GM21360 (cell line): Measurements from ENCODE around the gene MLNR.

Experiments
- ATAC-seq: cut with Tn5 transposase; IDR thresholded peaks from one replicate; pipeline ENCODE4 v1.9.1; 2021; ENCODE audit warnings: mild to moderate bottlenecking, moderate library complexity; ENCODE audit not compliant: unreplicated experiment

The MLNR gene, protein sequence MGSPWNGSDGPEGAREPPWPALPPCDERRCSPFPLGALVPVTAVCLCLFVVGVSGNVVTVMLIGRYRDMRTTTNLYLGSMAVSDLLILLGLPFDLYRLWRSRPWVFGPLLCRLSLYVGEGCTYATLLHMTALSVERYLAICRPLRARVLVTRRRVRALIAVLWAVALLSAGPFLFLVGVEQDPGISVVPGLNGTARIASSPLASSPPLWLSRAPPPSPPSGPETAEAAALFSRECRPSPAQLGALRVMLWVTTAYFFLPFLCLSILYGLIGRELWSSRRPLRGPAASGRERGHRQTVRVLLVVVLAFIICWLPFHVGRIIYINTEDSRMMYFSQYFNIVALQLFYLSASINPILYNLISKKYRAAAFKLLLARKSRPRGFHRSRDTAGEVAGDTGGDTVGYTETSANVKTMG

DNA sequence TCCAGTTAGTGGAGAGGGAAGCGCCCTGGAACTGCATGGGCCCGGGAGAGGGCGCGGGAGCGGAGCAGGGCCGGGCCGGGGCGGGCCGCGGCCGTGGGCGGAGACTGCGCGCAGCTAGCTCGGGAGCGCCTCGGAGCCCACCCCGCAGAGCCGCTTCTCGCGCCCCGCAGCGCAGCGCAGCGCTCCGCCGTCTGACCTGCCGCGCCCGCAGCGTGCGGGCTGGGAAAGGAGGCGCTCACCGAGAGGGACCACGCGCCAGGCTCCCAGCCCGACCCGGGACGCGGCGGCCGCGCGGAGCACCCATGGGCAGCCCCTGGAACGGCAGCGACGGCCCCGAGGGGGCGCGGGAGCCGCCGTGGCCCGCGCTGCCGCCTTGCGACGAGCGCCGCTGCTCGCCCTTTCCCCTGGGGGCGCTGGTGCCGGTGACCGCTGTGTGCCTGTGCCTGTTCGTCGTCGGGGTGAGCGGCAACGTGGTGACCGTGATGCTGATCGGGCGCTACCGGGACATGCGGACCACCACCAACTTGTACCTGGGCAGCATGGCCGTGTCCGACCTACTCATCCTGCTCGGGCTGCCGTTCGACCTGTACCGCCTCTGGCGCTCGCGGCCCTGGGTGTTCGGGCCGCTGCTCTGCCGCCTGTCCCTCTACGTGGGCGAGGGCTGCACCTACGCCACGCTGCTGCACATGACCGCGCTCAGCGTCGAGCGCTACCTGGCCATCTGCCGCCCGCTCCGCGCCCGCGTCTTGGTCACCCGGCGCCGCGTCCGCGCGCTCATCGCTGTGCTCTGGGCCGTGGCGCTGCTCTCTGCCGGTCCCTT is at the start of gene MLNR:
Gene MLNR, plus strand, starts transcription at position 303 of the 820 bp plus-strand sequence. Its CDS starts 0 bp downstream, at position 303.
- ATAC-seq: no peak

DNA sequence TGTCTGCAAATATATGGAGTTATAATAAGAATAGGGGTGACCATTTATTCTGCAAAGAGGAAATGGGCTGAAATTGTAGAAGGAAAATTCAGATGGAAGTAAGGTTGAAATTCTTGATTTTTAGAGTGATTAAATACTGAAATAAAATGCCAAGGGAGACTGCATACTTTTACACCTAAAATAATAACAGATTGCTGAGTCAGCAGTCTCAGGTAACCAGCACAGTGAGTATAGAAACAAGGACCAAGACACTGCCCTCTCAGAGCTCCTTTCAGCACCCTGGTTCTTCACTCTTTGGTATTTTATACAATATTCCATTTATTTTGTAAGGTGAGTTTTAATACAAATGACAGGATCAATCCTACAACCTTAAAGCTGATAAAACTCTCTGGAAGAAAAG is 48.8 kb upstream of the MLNR start:
- no peak for ATAC-seq

DNA sequence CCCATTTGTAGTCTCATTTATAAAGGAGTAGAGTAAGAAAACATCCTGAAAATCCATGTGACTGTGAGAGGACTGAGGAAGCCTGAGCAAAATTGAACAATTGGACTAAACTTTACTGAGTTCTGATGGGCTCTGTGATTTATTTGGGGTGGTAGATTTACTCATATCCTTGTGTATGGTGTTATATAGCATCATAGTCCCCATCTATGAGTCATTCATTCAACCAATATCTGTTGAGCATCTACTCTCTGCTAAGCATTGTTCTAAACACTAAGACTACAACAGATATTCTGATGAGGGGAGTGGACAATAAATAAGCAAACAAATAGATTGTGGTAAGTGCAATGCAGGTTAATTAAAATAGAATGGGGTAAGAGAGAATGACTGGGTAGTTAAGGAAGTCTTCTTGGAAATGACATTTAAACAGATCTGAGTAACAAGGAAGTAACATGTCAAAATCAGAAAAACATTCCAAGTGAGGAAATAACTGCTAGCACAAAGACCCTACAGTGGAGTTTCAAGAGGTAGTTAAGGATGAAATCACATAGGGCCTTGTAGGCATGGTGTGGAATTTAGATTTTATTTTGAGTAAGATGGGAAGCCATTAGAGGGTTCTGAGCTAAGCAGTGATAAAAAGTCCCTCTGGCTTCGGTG is 36.3 kb upstream of the MLNR start:
- ATAC-seq: no peak

DNA sequence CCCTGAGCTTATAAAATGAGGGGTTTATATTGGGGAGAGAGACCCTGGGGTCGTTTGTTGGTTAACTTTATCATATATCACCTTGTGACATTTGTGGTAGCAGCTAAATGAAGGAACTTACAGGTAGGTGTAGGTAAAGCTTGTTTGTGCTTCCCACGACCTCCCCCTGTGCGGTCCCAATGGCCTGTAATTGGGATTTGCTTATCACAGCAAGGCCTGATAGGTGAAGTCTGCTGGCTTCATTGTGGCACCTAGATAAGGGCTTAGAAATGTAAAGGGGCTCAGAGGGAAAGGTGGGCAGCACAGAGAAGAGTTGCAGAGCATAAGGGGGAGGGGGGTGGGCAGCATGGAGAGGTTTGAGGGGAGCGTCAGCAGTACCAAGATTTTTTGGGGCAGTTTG is 35.5 kb upstream of the MLNR start:
- no peak for ATAC-seq

DNA sequence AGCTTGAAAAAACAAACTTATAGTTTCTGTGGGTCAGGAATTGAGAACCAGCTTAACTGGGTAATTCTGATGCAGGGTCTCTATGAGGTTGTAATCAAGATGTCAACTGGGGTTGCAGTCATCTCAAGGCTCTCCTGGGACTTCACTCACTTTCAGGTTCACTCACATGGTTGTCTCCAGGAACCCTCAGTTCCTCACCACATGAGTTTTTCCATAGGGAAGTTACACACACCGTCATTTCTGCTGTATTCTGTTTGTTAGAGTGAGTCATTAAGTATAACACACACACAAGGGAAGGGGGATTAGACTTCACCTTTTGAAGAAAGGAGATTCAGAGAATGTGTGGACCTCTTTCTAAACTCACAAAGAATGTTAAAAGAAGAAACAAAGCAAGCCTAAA is 34.9 kb upstream of the MLNR start:
- no peak for ATAC-seq

DNA sequence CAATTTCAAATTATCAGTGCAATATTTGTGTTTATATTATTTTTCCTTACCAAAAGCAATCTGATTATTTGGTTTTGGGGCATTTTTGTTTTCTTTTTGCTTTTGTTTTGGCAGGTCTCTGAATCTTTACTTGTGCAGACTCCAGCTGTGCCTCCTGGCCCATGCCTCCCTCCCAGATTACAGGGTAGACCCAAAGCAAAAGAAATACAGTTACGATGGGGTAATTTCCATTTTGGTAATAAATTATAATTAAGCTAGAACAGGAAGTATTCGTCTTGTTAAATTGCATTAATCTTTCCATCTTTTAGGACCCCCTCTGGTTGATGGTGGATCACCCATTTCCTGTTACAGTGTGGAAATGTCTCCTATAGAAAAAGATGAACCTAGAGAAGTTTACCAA is 29.2 kb upstream of the MLNR start:
- no peak for ATAC-seq

DNA sequence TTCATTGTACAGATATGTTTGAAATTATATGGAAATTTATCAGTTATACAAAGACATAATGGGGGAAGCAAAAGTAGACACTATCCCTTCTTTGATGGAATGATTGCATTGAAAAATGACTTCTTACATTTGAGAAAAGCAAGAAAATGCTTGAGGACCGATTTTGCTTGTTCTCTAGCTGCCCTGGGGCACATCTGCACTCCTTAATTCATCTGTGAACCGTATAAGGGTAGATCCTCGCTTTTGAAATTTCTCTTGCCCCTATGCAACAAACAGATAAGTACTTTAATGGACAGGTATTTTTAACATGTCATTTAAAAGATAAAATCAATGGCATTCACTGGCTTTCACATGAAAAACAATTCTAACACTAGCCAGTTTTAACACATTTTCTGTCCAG is 13.5 kb upstream of the MLNR start:
- ATAC-seq: no peak

DNA sequence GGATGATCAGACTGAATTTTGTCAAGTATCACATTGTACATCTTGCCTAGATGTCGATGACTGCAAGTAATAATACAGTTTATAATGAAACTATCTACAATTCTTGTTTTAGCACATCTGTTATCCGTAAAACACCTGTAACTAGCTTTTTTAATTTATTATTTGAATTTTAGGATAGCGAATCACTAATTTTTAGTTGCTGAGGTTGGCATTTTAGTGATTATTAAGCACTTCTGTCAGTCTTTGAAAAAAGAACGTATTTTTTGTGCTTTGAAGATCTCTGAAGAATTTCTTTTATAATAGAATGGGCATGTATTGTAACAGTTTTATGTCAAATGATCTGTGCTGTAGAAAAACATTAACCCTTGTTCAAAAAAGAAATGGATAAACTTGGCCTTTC is 11.5 kb upstream of the MLNR start:
- ATAC-seq: no peak

DNA sequence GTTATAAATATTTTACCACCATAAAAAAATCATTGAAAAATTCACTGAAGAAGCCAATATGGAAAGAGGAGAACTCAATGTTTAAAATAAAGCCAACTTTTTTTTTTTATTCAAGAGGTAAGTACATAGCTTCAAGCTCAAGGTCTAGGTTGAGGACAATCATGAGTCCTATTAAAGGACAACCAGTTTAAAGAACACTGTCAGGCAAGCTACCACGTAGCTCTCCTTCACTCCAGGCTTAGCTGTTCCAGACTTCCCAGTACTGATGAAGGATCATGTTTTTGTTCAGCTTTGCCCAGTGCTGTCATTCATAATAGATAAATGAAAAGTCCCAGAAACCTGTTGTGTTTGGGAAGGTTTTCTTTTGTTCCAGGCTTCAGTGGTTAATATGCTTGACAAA is 10.0 kb upstream of the MLNR start:
- ATAC-seq: no peak

DNA sequence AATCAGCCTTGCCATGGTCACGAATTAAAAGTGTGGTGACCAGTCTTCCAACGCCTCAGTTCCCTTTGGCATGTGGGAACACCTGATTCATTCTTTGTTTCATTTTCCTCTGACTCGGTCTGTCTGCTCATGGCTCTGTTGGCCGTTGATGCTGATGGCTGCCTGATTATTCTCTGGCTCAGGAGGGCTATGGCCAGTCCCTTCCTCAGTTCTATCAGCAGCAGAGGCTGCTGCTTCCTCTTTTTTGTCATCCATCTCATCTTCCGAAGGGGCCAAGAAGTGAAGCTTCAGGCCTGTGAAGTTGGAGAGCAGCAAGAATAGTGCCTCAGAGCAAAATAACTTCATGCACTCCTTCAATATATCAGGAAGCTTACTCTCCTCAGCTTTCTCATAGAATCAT is 9.5 kb upstream of the MLNR start:
- ATAC-seq: no peak

DNA sequence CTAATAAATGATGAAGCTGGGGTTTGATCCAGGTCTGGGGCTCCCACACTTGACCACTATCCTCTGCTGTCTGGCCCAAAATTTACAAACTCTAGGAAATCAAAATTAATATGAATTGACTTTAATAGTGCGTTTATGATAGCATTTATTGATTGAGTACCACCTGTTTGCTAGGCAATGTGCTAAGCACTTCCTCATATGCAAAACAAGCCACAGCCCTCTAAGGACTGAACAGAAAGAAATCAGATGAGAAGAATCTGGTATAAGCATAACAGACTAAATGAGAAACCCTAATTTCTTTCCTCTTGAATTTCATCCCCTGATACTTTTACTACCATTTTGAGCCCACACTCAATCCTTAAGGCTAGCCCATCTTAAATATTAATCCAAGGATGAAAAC is 6.6 kb upstream of the MLNR start:
- no peak for ATAC-seq

DNA sequence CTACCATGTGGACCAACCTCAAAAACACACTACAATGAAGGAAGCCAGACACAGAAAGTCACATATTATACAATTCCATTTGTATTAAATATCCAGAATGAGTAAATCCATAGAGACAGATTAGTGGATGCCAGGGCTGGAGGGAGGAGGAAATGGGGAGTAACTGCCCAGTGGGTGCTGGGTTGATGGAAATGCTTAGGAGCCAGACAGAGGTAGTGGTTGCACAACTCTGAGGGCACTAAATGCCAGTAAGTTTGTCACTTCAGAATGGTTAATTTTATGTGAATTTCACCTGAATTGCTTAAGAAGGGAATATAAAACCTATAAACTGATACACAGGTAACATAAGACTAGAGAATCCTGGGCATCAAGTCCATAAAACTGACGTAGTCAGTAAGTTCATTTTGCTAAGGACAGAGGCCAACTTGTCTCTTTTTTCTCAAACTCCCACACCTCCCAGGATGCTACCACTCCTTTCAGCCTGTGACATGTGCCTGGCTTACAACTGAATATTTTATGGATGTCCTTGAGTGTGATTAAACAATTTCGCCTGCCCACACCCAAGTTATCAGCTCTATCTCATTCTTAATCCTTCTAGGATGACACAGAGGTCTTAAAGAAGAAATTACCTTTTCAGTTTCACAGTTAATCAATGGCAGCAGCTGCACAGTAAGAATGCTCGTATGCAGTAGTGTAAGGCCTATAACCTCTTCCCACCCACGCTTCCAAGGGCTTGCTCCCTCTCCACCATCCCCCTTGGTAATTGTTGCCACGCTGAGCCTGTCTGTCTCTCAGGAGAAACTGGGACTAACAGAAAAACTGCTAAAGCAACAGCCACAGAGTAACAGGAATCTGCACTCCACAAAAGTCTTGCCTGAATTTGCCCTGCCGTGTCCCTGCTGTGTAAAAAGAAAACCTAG is 5.9 kb upstream of the MLNR start:
- no peak for ATAC-seq

DNA sequence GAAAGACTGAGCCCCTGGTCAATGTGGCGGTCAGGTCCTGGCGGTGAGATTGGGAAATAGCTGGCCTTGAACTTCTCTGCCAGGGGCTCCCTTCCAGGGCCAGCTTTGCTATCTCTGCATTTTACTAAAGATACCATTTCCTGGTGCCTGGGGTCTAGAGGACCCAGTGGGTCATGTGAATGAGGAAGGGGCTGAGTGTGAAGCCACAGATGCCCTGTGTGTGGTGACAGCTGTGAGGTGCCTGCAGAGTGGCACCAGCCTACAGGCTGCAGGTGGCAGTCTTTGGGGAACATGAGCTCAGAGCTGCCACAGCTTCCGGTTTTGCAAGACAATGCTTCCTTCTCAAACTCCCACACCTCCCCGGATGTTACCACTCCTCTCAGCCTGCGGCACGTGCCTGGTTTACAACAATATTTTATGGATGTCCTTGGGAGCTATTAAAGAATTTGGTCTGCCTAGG is 5.2 kb upstream of the MLNR start:
- no peak for ATAC-seq

DNA sequence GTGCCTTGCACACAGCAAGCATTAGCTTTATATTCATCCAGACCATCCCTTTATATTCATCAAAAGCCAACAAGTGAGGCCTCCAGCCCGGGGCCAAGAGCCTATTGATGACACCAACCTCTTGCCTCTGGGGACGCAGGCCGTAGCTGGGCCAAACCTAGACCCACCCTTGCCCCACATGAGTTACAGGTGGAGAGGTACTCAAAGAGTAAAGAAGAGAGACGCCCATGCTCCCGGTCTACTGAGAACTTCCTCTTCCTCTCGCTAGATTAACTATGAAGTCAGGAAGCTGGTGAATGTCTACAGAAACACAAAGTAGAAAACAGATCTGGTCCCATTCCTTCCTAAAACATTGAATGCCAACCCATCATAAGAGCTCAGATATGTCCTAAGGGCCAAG is 3.8 kb upstream of the MLNR start:
- no peak for ATAC-seq

DNA sequence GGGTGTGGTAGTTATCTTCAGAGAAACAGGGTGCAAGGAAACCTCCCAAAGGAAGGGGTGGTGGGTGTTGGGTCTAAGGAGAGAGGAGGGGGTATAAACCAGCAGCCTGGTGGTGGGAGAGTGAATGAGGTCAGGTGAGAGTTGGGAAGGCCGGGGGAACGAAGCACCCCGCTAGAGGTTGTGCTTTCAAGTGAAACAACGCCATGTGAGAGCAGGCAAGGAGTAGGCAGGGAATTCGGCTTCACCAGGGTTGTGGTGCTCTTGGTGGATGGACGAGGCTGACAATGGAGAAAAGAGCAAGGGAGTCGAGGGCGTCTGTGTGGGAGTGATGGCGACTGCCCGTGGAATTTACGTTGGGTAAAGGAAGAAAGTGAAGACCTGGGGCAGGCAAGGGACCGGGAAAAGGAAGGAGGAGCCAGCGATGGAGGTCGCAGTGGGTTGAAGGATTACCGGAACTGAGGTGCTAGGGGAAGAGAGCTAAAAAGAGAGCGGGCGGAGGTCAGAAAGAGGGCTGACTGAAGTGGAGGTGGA is 2.1 kb upstream of the MLNR start:
- no peak for ATAC-seq

DNA sequence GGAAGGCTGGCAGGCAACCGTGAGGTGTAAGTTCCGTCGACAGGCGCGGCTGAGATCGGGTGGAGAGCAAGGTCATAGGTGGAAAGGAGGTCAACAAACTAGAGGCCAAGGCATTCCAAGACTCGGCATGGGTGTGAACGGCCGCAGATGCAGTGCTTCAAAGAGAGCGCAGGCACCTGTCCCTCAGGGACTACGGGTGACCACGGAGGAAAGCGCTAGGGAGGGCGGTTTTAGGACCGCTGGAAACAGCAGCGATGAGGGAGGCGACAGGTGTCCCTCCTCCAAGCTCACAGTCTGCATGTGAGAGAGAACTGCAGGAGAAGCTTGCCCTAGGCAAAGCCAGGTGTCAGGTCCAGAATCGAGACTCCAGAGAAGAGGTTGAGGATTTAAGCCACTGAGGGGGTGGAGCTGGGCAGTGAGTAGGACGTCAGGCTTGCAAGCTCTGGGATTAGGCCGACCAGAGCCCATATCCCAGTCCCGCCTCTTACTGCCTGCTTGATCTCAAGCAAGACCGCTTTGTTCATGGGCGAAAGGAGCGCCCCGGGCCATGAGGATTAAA is 1.6 kb upstream of the MLNR start:
- no peak for ATAC-seq

DNA sequence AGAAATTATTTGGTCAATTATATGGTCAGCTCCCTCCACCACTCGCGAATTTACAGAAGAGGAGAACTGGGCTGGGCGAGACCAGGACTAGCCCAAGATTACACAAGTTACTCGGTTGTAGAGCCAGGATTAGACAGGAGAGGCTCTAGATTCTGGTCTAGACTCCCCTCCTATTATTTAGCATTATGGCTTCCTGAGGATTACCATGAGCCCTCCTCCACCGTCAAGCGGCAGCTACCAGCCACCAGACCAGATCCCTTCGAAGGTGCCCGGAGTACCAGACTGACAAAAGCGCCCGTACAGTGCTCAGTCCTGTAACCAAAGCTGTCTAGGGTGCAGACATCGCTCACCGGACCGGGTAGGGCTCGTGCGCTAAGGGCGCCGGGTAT is 497 bp upstream of the MLNR start:
- no peak for ATAC-seq

DNA sequence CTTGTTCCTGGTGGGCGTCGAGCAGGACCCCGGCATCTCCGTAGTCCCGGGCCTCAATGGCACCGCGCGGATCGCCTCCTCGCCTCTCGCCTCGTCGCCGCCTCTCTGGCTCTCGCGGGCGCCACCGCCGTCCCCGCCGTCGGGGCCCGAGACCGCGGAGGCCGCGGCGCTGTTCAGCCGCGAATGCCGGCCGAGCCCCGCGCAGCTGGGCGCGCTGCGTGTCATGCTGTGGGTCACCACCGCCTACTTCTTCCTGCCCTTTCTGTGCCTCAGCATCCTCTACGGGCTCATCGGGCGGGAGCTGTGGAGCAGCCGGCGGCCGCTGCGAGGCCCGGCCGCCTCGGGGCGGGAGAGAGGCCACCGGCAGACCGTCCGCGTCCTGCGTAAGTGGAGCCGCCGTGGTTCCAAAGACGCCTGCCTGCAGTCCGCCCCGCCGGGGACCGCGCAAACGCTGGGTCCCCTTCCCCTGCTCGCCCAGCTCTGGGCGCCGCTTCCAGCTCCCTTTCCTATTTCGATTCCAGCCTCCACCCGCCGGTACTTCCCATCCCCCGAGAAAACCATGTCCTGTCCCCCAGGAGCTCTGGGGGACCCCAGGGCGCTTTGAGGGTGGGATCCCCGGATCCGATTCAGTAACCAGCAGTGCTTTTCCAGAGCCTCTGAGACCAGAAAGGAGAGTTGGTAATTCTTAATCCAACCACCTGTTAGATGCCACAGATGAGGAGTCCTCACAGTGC is 885 bp downstream of the MLNR start:
- ATAC-seq: no peak

DNA sequence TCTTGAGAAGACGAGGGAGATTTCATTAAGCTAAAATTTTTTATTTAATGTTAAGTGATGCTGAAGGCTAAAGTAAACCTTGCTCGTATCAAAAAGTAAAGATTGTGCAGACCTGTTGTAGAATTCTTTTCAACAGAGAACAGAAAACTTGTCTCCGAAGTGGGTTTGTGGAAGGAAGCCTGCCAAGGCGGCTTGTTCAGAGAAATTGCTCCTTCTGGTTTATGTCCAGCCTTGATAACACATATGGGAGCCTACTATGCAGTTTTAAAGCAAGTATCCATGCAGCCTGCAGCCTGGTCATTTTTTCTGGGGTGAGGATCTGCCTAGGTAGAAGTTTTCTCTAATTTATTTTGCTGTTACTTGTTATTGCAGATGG is 1.4 kb downstream of the MLNR start:
- no peak for ATAC-seq
